GM18502 (cell line): ENCODE results near the gene PRR19.
"Not testable (repeated sequence)": the region's sequence is repeated elsewhere in the genome, so short reads cannot be mapped to it uniquely, and the experiment has no call there.

ENCODE experiments used
- ATAC-seq: cut with Tn5 transposase; IDR thresholded peaks from one replicate; pipeline ENCODE4 v1.9.1; 2021; ENCODE audit warnings: mild to moderate bottlenecking; ENCODE audit not compliant: unreplicated experiment, poor library complexity

Gene PRR19

DNA sequence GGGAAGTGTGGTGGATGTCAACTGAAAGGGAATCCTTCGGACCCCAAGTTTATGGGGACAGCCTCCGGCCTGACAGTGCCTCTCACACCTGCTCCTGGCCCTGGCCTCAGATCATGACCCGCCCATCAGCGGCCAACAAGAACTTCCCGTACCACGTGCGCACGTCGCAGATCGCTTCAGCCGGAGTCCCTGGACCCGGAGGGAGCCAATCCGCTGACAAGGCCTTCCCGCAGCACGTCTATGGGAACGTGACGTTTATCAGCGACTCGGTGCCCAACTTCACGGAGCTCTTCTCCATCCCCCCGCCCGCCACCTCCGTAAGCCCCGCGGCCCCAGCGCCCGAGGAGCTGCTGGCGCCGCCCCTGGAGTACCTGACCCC lies 21.5 kb downstream of the PRR19 start:
- ATAC-seq, result no peak

- ATAC-seq, result no peak
These were observed 22.1 kb downstream of the PRR19 start for GRCh38 chr19:42323852-42324654.

GRCh38 chr19:42324655-42325307 lies 22.8 kb downstream of the PRR19 start:
- ATAC-seq, result no peak

DNA sequence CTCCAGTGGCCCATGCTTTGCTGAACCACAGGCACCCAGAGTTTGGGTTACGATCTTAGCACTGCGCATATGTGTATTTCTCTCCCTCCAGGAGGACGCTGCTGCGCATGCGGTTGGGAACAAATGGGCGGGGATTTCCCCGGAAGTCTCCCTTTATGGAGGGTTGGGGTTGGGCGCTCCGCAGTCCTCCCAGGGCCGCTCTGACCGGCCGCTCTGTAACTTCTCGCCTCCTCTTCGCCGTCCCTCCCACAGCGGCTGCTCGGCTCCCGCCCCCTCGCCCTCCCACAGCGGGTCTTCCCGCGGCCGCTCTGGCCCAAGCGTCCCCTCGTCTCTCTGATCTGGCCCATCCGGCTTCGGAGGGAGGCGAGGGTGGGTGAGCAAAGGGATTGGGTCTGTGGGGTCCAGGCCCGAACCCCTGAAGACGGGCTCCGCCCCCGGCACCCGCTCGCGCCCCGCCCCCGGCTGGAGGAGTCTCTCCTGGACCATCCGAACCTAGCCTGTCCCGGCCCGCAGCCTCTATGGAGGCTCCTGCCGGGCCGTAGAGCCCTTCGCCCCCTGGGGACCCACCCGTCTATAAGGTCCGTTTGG lies 23.5 kb downstream of the PRR19 start, which contains the start of gene MEGF8:
Gene MEGF8 (plus strand): TSS at position 328 of the 588 bp plus-strand sequence. CDS start 609 bp downstream, outside the sequence.
- peak; percentile 91 for ATAC-seq

DNA sequence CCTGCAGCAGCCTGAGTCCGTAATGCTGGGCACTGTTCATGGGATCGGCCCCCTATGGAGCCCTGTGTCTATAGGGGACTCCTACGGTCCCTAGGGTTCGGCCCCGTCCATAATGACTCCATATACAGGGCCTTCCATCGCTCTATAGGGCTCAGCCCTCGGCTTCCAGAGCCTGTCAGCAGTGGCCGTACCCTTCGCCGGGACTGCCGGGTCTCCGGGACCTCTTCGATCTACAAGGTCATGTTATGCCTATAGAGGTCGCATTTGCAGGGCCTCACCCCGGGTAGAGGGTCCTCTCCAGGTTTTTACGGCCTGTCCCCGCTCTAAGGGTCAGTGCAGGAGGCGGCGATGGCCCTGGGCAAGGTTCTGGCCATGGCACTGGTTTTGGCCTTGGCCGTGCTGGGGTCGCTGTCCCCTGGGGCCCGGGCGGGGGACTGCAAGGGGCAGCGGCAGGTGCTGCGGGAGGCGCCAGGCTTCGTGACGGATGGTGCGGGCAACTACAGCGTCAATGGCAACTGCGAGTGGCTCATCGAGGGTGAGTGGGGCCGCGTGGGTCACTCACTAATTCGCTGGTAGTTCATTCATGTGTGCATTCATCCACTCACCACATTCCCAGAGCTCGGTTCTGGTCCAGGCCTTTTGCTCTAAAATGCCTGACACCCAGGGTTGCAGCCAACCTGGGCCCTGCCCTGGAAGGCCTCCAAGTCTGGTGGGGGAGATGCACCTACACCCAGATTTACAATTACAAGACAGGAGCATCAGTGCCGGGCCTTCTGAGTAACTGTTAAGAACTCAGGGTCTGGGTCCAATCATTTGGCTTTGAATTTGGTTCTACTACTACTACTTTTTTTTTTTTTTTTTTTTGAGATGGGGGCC lies 24.2 kb downstream of the PRR19 start:
- ATAC-seq, result peak; percentile 19

GRCh38 chr19:42326969-42327368 lies 25.0 kb downstream of the PRR19 start:
- no peak for ATAC-seq

- no peak for ATAC-seq
These were observed 25.4 kb downstream of the PRR19 start for GRCh38 chr19:42327381-42327780.

GRCh38 chr19:42328106-42328505 lies 26.2 kb downstream of the PRR19 start:
- ATAC-seq, result no peak

DNA sequence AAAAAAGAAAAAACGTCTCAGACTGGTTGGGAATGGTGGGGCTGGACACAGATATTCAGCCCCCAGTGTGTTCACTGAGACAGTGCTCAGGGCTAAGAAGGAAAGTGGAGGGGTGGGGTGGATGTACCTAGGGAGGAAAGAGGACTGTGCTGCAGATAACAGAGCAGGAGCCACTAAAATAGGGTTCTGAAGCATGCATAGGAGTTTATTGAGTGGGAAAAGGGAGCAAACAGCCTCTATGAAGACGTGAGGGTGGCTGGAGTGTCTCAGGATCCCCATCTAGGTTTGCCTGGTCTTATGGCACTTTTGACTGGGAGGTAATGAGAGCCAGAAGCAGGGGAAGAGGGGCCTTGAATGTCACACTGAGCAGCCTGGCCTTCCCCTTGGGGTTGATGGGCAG lies 26.9 kb downstream of the PRR19 start:
- ATAC-seq, result no peak

GRCh38 chr19:42330241-42330711 lies 28.3 kb downstream of the PRR19 start:
- ATAC-seq, result no peak

- ATAC-seq, result not testable (repeated sequence)
These were observed 29.4 kb downstream of the PRR19 start for GRCh38 chr19:42331333-42331732.

GRCh38 chr19:42332059-42332458 lies 30.1 kb downstream of the PRR19 start:
- no peak for ATAC-seq

DNA sequence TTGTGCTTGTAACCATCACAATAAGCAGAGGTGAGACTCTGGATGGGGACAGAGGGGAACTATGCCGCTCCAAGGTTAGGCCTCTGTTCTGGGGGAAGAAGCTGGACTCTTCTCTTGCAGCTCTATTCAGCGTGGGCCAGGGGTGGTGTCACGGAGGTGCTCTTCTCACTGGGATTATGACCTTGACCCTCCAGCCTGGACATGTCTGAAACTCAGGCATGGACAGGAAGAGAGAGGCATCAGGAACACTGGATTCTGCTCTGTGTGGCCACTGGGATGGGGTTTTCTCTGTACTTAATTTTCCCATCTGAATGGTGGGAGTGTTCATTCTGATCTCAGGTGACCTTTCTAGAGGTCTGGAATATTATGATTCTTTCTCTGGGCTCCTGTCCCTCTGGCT lies 31.1 kb downstream of the PRR19 start:
- ATAC-seq, result no peak

- ATAC-seq, result no peak
These were observed 32.2 kb downstream of the PRR19 start for GRCh38 chr19:42333975-42334696.

DNA sequence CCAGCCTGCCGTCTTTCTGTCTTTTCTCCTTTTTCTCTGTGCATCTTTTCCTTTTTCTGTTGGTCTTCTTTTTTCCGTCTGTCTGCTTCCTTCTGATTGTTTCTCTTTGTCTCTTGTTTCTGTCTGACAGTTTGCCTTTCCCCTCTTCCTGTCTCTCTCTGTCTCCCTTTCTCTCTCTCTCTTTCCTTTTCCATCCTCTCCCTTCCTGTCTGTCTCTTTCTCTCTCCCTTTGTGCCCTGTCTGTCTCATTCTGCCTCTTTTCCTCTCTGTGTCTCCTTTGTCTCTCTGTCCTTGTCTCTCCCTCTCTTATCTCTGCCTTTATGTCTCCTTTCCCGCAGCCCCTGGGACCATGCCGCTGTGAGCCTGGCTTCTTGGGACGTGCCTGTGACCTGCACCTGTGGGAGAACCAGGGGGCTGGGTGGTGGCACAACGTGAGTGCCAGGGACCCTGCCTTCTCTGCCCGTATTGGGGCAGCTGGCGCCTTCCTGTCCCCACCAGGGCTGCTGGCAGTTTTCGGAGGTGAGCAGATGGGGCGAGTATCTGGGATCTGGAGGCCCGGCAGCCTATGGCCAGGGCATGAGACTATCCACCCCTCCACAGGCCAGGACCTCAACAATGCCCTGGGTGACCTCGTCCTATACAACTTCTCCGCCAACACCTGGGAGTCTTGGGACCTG lies 32.9 kb downstream of the PRR19 start:
- no peak for ATAC-seq

GRCh38 chr19:42335374-42335936 lies 33.5 kb downstream of the PRR19 start:
- no peak for ATAC-seq

GRCh38 chr19:42335971-42336370 lies 34.0 kb downstream of the PRR19 start:
- ATAC-seq, result no peak

- not testable (repeated sequence) for ATAC-seq
These were observed 37.4 kb downstream of the PRR19 start for GRCh38 chr19:42339126-42339860.
